ENCODE measurements around the gene TLX1.
"Not testable (repeated sequence)": the region's sequence is repeated elsewhere in the genome, so short reads cannot be mapped to it uniquely, and the experiment has no call there.

TLX1 gene

DNA sequence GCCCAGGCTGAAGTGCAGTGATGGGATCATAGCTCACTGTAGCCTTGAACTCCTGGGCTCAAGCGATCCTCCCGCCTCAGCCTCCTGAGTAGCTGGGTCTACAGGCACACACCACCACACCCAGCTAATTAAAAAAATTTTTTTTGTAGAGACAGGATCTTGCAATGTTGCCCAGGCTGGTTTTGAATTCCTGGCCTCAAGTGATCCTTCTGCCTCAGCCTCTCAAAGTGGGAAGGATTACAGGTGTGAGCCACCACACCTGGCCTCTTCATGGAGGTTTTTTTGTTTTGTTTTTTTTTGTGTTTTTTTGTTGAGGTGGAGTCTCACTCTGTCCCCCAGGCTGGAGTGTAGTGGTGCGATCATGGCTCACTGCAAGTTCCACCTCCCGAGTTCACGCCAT is 23.4 kb downstream of the TLX1 start:
- not testable (repeated sequence) for DNase-seq

DNA sequence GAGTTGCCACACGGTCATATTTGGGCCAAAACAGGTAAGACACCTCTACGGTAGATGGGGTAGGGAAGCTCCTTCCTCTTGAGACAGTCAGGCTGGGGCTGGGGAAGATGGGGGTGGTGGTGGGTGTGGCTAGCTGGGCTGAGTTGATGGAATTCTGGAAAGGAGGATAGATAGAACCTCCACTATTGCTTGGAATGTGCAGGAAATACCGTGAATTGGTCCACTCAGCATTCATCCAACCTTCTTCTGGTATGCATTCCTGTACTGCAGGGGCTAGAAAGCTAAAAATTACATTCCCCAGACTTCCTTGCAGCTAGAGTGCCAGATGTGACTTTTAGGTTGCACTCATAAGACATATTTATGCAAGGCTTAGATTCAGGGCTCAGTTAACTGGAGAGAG is 24.8 kb downstream of the TLX1 start:
- DNase-seq = no peak

DNA sequence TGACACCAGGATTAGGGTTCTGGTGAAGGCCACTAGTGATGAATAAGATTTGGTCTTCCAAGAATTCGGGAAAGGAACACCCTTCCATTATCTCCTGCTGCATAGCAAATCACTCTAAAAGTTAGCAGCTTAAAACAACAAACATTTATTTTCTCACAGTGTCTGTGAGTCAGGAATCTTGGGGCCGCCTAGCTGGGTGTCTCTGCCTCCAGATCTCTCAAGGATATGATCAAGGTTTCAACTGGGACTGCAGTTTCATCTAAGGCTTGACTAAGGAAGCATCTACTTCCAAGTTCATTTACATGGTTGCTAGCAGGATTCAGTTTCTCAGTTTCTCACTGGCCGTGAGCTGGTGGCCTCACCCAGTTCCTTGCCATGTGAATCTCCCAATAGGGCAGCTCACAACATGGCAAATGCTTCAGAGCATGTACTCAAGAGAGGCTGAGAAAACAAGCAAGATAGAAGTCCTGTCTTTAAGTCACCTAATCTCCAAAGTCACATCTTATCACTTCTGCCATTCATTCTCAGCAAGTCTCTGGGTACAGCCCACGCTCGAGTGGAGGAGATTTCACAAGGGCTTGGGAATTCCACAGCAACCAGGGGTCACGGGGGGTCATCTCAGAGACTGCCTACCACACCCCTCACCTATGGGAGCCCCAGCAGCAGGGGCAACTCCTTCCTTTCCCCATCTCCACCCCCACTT is 26.8 kb downstream of the TLX1 start:
- no peak for DNase-seq

DNA sequence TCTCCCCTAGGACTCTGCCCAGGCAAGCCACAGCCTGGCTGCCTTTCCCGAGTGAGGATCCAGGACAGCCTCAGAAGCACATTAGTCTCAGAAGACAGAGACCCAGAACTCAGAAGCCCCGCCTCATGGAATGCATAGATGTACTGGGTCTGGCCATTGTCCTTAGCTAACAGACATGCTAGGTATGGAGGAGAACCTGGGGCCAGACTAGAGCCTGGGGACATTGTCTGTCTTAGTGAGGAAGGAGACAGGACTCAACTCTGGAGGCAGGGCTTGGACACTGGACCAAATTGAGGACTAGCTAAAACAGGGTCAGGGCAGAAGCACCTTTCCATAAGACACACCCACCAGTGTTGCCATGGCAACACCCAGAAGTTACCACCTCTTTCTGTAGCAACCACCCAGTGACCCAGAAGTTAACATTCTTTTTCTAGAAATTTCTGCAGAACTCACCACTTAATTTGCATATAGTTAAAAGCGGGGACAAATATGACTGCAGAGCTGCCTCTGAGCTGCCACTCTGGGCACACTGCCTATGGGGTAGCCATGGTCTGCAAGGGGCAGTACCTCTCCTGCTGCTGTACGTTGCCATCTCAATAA is 27.5 kb downstream of the TLX1 start:
- no peak for DNase-seq

DNA sequence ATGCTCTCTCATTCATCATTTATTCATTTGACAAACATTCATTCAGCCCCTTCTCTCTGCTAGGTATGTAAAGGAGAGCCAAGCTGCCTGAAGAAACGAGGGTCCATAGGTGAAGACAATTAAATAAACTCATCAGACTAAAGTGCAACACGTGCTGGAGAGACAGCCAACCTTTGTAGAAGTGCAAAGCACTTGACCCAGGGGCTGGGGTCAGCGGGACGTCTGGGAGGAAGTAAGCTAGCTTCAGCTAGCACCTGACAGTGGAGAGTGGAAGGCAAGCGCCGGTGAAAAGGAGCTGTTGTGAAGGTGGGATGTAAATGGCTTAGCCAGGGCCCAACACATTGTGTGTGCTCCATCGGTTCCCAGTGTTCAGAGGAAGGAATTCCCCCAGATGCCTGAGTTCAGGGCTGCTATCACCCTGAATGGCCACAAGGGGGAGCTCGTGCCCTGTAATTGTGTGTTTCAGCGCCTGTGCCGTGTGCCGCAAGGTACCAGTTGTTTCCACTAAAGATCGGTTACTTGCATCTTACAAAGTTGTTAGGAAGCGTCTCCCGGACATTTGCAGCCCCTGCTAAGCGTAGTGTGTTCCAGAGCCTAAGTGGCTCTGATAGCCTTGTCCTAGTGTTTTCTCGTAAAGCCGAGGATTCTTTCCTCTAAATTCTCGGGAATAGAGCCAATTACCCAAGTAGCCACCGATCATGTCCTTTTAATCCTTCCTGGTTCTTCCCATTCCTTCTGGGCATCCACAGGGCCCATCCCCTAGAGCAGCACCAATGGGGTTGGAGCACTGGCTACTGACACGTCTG is 30.6 kb downstream of the TLX1 start:
- DNase-seq = peak; percentile 41 to 48

DNA sequence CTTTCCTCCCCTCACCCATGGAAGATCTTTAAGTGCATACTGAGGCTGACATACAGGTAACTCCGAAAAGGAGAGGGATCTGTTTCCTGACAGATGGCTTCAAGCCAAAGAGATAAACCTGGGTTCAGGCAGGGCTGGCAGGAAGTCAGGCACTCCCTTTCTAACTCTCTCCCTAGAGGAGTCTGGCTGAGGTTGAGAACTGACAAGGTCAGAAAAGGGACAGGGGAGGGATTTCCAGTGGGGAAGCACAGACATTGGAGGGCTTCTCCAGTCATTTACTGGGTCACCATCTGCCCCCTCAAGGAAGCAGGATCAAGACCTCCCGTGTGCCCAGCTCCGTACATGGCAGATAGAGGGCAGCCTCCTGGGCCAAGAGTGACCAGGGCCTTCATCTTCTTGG is 31.6 kb downstream of the TLX1 start:
- no peak for DNase-seq

DNA sequence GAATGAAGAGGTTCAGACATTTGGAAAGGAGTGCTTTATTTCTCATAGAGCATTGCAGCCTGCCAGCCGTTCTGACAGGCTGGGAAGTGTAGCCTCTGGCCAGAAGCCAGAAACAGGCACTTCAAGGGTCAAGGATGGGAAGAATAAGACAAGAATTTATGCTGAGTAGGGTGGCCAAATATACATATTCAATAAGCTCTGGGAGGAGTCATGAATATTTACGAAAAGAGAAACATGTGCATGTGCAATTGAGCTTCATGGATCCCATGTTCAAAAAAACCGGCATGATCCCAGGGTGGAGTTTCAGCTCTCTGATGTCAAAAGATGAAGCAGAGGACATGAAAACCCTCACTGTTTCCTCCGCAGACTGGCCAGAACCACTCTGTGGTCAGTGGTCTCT is 32.9 kb downstream of the TLX1 start:
- no peak for DNase-seq

DNA sequence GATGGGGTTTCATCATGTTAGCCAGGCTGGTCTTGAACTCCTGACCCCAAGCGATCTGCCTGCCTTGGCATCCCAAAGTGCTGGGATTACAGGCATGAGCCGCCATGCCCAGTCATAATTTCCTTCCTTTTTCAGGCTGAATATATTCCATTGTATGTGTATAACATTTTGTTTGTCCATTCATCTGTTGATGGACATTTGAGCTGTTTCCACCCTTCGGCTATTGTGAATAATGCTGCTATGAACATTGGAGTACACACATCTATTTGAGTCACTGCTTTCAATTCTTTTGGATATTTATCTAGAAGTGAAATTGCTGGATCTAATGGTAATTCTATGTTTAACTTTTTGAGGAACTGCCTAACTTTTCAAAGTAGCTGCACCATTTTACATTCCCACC is 34.6 kb downstream of the TLX1 start:
- no peak for DNase-seq

DNA sequence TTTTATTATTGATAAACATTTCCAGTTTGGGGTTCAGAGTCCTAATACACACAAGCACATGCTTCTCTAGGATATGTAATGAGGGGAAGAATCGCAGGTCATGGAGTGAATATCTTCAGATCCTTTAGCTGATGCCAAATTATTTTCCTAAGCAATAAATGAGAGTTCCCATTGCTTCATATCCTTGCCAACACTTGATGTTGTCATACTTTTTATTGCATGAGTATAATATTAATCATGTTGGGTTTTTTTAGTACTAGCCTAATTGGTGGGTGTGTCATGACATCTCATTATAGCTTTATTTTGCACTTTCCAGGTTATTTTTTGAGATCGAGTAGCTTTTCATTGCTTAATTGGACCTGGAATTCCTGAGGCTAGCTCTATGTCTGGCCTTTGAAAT is 35.3 kb downstream of the TLX1 start:
- no peak for DNase-seq

DNA sequence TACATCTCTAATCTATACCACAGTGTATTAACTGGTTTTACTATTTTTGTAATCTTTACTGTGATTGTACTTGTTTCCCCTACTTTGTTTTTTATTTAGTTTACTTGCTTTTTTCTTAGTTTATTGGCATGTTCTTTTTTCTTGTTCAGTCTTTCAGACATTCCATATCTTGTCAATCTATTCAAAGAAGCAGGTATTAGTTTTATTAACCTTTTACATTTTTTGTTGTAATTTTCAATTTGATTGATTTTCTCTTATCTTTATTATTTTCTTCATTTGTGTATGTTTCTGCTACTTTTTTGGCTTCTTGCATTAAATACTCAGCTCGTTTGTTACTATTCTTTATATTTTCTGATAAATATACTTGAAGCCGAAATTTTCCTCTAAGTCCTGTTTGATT is 41.6 kb downstream of the TLX1 start:
- no peak for DNase-seq

DNA sequence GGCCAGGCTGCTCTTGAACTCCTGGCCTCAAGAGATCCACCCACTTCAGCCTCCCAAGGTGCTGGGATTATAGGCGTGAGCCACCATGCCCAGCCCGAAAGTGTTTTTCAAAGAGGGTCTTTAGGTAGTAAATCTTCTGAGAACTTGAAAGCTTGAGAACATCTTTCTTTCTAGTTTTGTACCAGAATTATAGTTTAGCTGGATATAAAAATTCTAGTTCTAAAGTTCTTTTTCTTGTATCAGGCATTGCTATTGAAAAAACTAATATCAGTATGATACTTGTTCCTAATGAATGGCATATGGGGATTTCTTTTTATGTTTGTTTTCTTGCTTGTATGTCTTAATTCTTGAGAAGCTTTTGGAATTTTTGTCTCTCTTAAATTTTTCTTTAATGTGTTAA is 43.2 kb downstream of the TLX1 start:
- no peak for DNase-seq

DNA sequence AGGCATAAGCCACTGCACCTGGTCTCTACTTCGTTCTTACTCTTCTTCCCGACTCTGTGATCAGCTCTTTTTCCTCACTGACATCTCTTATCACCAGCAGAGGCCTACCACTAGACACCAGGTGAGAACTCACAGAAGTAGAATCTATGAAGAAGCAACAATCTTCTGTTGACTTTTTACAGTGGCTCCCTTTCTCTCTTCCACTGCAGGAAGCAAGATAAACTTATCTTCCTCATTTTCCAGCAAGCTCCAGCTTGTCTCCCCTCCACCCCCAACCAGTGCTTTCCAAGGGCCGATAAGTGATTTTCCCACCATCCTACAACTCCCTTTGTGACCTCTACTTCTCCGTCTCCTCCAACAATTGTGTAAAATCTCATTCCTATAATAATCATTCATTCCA is 45.5 kb downstream of the TLX1 start:
- no peak for DNase-seq

DNA sequence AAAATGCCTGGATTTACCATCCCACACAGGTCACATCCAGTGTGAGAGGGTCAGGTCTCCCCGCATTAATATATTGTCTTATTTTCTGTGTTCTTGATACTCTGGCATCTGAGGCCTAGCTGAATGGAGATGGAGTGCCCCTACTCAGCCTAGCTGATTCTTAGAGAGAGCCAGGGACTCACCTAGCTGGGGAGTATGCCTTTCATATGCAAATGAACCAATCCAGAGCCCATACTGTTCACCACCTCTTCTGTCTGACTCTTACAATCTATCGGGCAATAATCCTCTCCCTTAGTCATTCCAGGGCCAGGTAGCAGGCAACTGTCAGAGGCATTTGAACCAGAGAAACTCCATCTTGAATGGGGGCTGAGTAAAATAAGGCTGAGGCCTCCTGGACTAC is 51.8 kb downstream of the TLX1 start:
- no peak for DNase-seq

DNA sequence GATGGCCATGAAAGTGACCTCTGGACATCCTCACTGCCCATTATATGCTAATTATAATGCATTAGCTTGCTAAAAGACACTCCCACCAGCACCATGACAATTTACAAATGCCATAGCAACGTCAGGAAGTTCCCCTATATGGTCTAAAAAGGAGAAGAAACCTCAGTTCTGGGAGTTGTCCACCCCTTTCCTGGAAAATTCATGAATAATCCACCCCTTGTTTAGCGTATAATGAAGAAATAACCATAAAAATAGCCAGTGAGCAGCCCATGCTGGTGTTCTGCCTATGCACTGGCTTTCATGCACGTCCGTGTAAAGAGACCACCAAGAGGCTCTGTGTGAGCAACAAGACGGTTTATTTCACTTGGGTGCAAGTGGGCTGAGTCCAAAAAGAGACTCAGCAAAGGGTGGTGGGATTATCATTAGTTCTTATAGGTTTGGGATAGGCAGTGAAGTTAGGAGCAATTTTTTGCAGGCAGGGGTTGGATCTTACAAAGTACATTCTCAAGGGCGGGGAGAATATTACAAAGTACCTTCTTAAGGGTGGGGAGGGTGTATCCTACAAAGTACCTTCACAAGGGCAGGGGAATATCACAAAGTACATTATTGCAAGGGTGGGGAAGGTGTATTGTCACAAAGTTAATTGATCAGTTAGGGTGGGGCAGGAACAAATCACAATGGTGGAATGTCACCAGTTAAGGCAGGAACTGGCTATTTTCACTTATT is 52.5 kb downstream of the TLX1 start:
- no peak for DNase-seq

Measured in hippocampal formation (tissue), 2 donors.